HCT116 (cell line): Measurements from ENCODE around the gene DDX10. TPM values are rescaled to one million over a fixed set of nuclear protein-coding genes. Genes with fewer than 3 reads are reported as not detected.

Experiments
- ATAC-seq: fragments of 200-7000 bp; cut with Tn5 transposase; 2 replicates; pipeline ENCODE4 v1.9.1; 2020; ENCODE audit warnings: mild to moderate bottlenecking, moderate library complexity
- BruUV-seq: library from RNA; stranded (reverse); fragments of 400-500 nt; replicated peaks from 2 replicates; lab custom pipeline; 2021; lab: Mats Ljungman, UMichigan
- CTCF ChIA-PET: fragments of 300-600 bp; sonication (Branson Sonifier 250); formaldehyde crosslinking; loops from one replicate; lab custom pipeline; 2021; ENCODE audit warnings: antibody characterized with exemption; lab: Charles Lee
- POLR2A ChIA-PET: fragments of 300-600, 350-600 bp; sonication (Branson Sonifier 250); formaldehyde crosslinking; loops from one replicate; lab custom pipeline; 2021; ENCODE audit warnings: antibody characterized with exemption; lab: Charles Lee
- RAD21 ChIA-PET, 2 experiments: fragments of 300-600 bp; sonication (Branson Sonifier 250); formaldehyde crosslinking; loops; one replicate each; lab custom pipeline; 2023; ENCODE audit warnings: low total read pairs in 2 of 2; ENCODE audit not compliant: uncharacterized antibody in 2 of 2, unreplicated experiment in 2 of 2, low non-redundant PET in 1 of 2; lab: Charles Lee
- DNase-seq: peaks from one replicate; pipeline ENCODE4 v3.0.0-alpha.2; 2010; ENCODE audit warnings: low read depth, low spot score
- H2AFZ ChIP-seq: fragments of 200-600 bp; shearing (Covaris generic), sonication (generic); 2 replicates; pipeline ENCODE4 v1.6.1; 2017; ENCODE audit warnings: low read depth, mixed run types, mixed read lengths, antibody characterized with exemption, low read length; ENCODE audit not compliant: poor library complexity, severe bottlenecking
- H3K27ac ChIP-seq: 2 replicates; pipeline ENCODE4 v1.5.1; 2012; ENCODE audit warnings: low read depth, low read length
- H3K27me3 ChIP-seq: fragments of 200-600 bp; sonication (generic); 2 replicates; pipeline ENCODE4 v1.6.1; 2016; ENCODE audit warnings: mixed run types, low read length, mixed read lengths; ENCODE audit not compliant: insufficient read depth
- H3K36me3 ChIP-seq, 2 experiments: fragments of 200-500 bp in 1 of 2; fragments of 200-600 bp in 1 of 2; sonication (Bioruptor generic) in 1 of 2; sonication (generic) in 1 of 2; 2 replicates each; pipeline versions ENCODE4 v1.5.1 to v1.6.1; 2014 to 2016; ENCODE audit warnings: low read length in 2 of 2, inconsistent platforms in 1 of 2, mixed read lengths in 1 of 2, mixed run types in 1 of 2; ENCODE audit not compliant: insufficient read depth in 2 of 2, control insufficient read depth in 1 of 2
- H3K4me1 ChIP-seq, 2 experiments: fragments of 200-600 bp in 1 of 2; sonication (generic) in 1 of 2; 2 replicates each; pipeline versions ENCODE4 v1.5.1 to v1.6.1; 2012 to 2017; ENCODE audit warnings: low read length in 2 of 2, inconsistent platforms in 1 of 2, mild to moderate bottlenecking in 1 of 2, mixed read lengths in 1 of 2, mixed run types in 1 of 2, moderate library complexity in 1 of 2; ENCODE audit not compliant: insufficient read depth in 2 of 2, control insufficient read depth in 1 of 2
- H3K4me2 ChIP-seq: fragments of 200-600 bp; sonication (generic); 2 replicates; pipeline ENCODE4 v1.6.1; 2017; ENCODE audit warnings: mixed run types, low read length, mixed read lengths
- H3K4me3 ChIP-seq, 2 experiments: fragments of 200-600 bp in 1 of 2; sonication (generic) in 1 of 2; replicated peaks in 1 of 2; 2 replicates each; pipeline ENCODE4 v1.5.1; 2011 to 2016; ENCODE audit warnings: low read length in 2 of 2, control low read depth in 1 of 2, low read depth in 1 of 2, mild to moderate bottlenecking in 1 of 2, mixed read lengths in 1 of 2, mixed run types in 1 of 2
- H3K79me2 ChIP-seq: fragments of 200-600 bp; sonication (generic); 2 replicates; pipeline ENCODE4 v1.6.1; 2017; ENCODE audit warnings: mild to moderate bottlenecking, mixed run types, low read length, moderate library complexity, mixed read lengths; ENCODE audit not compliant: insufficient read depth
- H3K9ac ChIP-seq: fragments of 200-600 bp; sonication (generic); 2 replicates; pipeline ENCODE4 v1.6.1; 2016; ENCODE audit warnings: low read length, mixed read lengths
- H3K9me2 ChIP-seq: fragments of 200-600 bp; sonication (generic), shearing (Covaris generic); 2 replicates; pipeline ENCODE4 v1.6.1; 2017; ENCODE audit warnings: mixed run types, mild to moderate bottlenecking, moderate library complexity; ENCODE audit not compliant: insufficient read depth
- H3K9me3 ChIP-seq, 2 experiments: fragments of 200-500 bp in 1 of 2; fragments of 200-600 bp in 1 of 2; sonication (Bioruptor generic) in 1 of 2; sonication (generic) in 1 of 2; 2 replicates each; pipeline ENCODE4 v1.6.1; 2014 to 2017; ENCODE audit warnings: low read length in 2 of 2, mixed read lengths in 2 of 2, inconsistent platforms in 1 of 2, low read depth in 1 of 2, mild to moderate bottlenecking in 1 of 2, mixed run types in 1 of 2, moderate library complexity in 1 of 2; ENCODE audit not compliant: control insufficient read depth in 1 of 2, insufficient read depth in 1 of 2
- H4K20me1 ChIP-seq: fragments of 200-600 bp; sonication (generic), shearing (Covaris generic); 2 replicates; pipeline ENCODE4 v1.6.1; 2017; ENCODE audit warnings: mixed run types, mild to moderate bottlenecking, moderate library complexity; ENCODE audit not compliant: insufficient read depth
- CBX3 ChIP-seq: IDR thresholded peaks from 2 replicates; pipeline ENCODE4 v1.6.1; 2012; ENCODE audit warnings: low read depth
- CEBPB ChIP-seq: IDR thresholded peaks from 2 replicates; pipeline ENCODE4 v1.6.1; 2012; ENCODE audit warnings: low read depth
- EGR1 ChIP-seq: IDR thresholded peaks from 2 replicates; pipeline ENCODE4 v1.6.1; 2012; ENCODE audit warnings: low read depth
- EZH2phosphoT487 ChIP-seq: fragments of 200-600 bp; IDR thresholded peaks from 2 replicates; pipeline ENCODE4 v1.6.1; 2018; ENCODE audit warnings: antibody characterized with exemption, borderline replicate concordance
- FOSL1 ChIP-seq: IDR thresholded peaks from 2 replicates; pipeline ENCODE4 v1.6.1; 2012; ENCODE audit warnings: low read depth
- POLR2A ChIP-seq: IDR thresholded peaks from 2 replicates; pipeline ENCODE4 v1.7.0; 2011; ENCODE audit warnings: borderline replicate concordance; ENCODE audit not compliant: insufficient read depth, insufficient read length; ENCODE audit errors: extremely low read depth
- POLR2AphosphoS5 ChIP-seq: IDR thresholded peaks from 2 replicates; pipeline ENCODE4 v1.6.1; 2011; ENCODE audit warnings: mild to moderate bottlenecking, low read depth, low read length, moderate library complexity
- ZFX ChIP-seq: fragments of 450-650 bp; IDR thresholded peaks from 2 replicates; pipeline ENCODE4 v1.6.1; 2017
- intact Hi-C: fragments of 100-400 bp; cut with micrococcal nuclease; formaldehyde crosslinking; loops from 2 replicates; pipeline ENCODE4 v1.10.0; 2022
- total RNA-seq: library from RNA; stranded (reverse); gene quantifications from one replicate; pipeline ENCODE4 v1.2.1, GENCODE V29; 2021; ENCODE audit not compliant: unreplicated experiment
- TF ChIP-seq, protein P1 (sequence below): IDR thresholded peaks from 2 replicates; pipeline ENCODE4 v1.6.1; 2011; ENCODE audit warnings: mild to moderate bottlenecking, low read length, moderate library complexity; ENCODE audit not compliant: insufficient replicate concordance; ENCODE audit errors: extremely low read depth
- TF ChIP-seq, protein P2 (sequence below): IDR thresholded peaks from 2 replicates; pipeline ENCODE4 v1.6.1; 2012
- TF ChIP-seq, protein P3 (sequence below): IDR thresholded peaks from 2 replicates; pipeline ENCODE4 v1.6.1; 2012; ENCODE audit warnings: low read depth

The DDX10 gene
- total RNA-seq, 1 experiment from 2014 or later, result 66.5 TPM

DNA sequence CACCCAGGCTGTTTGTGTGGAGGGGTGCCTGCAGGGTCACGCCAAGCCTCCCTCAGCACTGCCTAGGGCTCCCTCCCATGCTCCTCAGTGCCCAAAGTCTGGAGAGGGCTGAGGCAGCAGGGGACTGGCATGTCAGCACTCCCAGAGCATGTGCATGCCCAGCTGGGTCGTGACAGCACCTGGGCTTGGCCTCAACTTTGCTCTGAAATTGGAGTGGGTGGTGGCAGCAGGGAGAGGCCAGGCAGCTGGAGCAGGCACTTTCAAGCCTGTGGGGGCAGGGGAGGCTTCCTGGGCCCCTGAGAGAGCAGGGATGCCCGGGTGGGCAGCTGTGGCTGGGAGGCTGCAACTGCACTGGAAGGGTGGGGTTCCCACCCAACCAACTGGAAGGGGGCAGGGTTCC lies 35.6 kb upstream of the DDX10 start:
- CTCF ChIA-PET, result no interaction called here
- H3K4me1 ChIP-seq, result no peaks in the 10 kb centered on the region
- no peak for TF ChIP-seq CBX3
- TF ChIP-seq, protein P1, sequence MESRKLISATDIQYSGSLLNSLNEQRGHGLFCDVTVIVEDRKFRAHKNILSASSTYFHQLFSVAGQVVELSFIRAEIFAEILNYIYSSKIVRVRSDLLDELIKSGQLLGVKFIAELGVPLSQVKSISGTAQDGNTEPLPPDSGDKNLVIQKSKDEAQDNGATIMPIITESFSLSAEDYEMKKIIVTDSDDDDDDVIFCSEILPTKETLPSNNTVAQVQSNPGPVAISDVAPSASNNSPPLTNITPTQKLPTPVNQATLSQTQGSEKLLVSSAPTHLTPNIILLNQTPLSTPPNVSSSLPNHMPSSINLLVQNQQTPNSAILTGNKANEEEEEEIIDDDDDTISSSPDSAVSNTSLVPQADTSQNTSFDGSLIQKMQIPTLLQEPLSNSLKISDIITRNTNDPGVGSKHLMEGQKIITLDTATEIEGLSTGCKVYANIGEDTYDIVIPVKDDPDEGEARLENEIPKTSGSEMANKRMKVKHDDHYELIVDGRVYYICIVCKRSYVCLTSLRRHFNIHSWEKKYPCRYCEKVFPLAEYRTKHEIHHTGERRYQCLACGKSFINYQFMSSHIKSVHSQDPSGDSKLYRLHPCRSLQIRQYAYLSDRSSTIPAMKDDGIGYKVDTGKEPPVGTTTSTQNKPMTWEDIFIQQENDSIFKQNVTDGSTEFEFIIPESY, result no peak
- no peak for TF ChIP-seq EZH2phosphoT487
- TF ChIP-seq, protein P2, sequence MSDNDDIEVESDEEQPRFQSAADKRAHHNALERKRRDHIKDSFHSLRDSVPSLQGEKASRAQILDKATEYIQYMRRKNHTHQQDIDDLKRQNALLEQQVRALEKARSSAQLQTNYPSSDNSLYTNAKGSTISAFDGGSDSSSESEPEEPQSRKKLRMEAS, result no peak
- TF ChIP-seq FOSL1, result no peak
- TF ChIP-seq EGR1, result no peak
- TF ChIP-seq, protein P3, sequence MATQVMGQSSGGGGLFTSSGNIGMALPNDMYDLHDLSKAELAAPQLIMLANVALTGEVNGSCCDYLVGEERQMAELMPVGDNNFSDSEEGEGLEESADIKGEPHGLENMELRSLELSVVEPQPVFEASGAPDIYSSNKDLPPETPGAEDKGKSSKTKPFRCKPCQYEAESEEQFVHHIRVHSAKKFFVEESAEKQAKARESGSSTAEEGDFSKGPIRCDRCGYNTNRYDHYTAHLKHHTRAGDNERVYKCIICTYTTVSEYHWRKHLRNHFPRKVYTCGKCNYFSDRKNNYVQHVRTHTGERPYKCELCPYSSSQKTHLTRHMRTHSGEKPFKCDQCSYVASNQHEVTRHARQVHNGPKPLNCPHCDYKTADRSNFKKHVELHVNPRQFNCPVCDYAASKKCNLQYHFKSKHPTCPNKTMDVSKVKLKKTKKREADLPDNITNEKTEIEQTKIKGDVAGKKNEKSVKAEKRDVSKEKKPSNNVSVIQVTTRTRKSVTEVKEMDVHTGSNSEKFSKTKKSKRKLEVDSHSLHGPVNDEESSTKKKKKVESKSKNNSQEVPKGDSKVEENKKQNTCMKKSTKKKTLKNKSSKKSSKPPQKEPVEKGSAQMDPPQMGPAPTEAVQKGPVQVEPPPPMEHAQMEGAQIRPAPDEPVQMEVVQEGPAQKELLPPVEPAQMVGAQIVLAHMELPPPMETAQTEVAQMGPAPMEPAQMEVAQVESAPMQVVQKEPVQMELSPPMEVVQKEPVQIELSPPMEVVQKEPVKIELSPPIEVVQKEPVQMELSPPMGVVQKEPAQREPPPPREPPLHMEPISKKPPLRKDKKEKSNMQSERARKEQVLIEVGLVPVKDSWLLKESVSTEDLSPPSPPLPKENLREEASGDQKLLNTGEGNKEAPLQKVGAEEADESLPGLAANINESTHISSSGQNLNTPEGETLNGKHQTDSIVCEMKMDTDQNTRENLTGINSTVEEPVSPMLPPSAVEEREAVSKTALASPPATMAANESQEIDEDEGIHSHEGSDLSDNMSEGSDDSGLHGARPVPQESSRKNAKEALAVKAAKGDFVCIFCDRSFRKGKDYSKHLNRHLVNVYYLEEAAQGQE, result no peak
- TF ChIP-seq POLR2A, result no peak
- TF ChIP-seq ZFX, result no peak
- no peak for TF ChIP-seq CEBPB
- no peak for TF ChIP-seq POLR2AphosphoS5
- TF ChIP-seq, all 23 proteins: peak for 0
- no peak overlapping the region for H3K27ac ChIP-seq
- no peak overlapping the region for H3K9ac ChIP-seq
- BruUV-seq, result no TSS peak
- no peaks in the 10 kb centered on the region for H3K79me2 ChIP-seq
- no peak overlapping the region for H2AFZ ChIP-seq
- intact Hi-C loops, result no loop called here
- no peak overlapping the region for H3K4me2 ChIP-seq
- POLR2A ChIA-PET, result no interaction called here
- no peak overlapping the region for H3K4me3 ChIP-seq
- RAD21 ChIA-PET, result no interaction called here
- no peak for DNase-seq
- peaks cover 3 to 18% of the 10 kb centered on the region in 2 experiments; a peak in 2 of 4 replicates for H3K9me3 ChIP-seq
- no peaks in the 10 kb centered on the region for H3K9me2 ChIP-seq
- H4K20me1 ChIP-seq, result no peaks in the 10 kb centered on the region
- no peak for ATAC-seq
- H3K36me3 ChIP-seq, result no peaks in the 10 kb centered on the region
- no peaks in the 10 kb centered on the region for H3K27me3 ChIP-seq
